ENCODE measurements around the gene CISD3. TPM values are rescaled to one million over a fixed set of nuclear protein-coding genes. Genes with fewer than 3 reads are reported as not detected.

The CISD3 gene
- total and polyA plus RNA-seq, 4 donors = 18.3 to 59.0 (median 30.6) TPM

GRCh38 chr17:38742411-38743308, 12.5 kb downstream of the CISD3 start:
- peaks cover 0 to 6% of the 10 kb centered on the region in 2 donors for H3K36me3 ChIP-seq (ENCODE audit: control insufficient read depth in 1 of 2, insufficient read depth in 2 of 2, low read length in 1 of 2)
- H3K4me1 ChIP-seq (ENCODE audit: control insufficient read depth in 1 of 2, insufficient read depth in 2 of 2, low read length in 2 of 2) = peaks cover 0 to 2% of the 10 kb centered on the region in 2 donors
- H3K9me3 ChIP-seq (ENCODE audit: control insufficient read depth, low read length) = no peaks in the 10 kb centered on the region
- ATAC-seq (ENCODE audit: low FRiP score) = peak; percentile 67
- peak in 1 of 2 donors; percentile 46 for DNase-seq
- intact Hi-C loops (cut with DNase I) = no loop called here
- H3K4me3 ChIP-seq (ENCODE audit: low read length in 2 of 2) = no peak overlapping the region
- H3K27me3 ChIP-seq (ENCODE audit: control insufficient read depth in 1 of 2, insufficient read depth in 2 of 2, low read length in 1 of 2) = no peaks in the 10 kb centered on the region
- H3K27ac ChIP-seq (ENCODE audit: low read depth in 1 of 2, low read length in 2 of 2) = peak overlapping the region in 1 of 2 donors; percentile 75
- WGBS, 2 donors = 34 to 35% methylated on average over 22 of the region's 22 CpGs

GRCh38 chr17:38743556-38744171, 13.5 kb downstream of the CISD3 start:
- Histone ChIP-seq H3K27me3 (ENCODE audit: control insufficient read depth in 1 of 2, insufficient read depth in 2 of 2, low read length in 1 of 2) (no peaks in the 10 kb centered on the region), H3K36me3 (ENCODE audit: control insufficient read depth in 1 of 2, insufficient read depth in 2 of 2, low read length in 1 of 2) (peaks cover 0 to 2% of the 10 kb centered on the region in 2 donors), H3K9me3 (ENCODE audit: control insufficient read depth, low read length) (no peaks in the 10 kb centered on the region), H3K27ac (ENCODE audit: low read depth in 1 of 2, low read length in 2 of 2) (no peak overlapping the region), H3K4me1 (ENCODE audit: control insufficient read depth in 1 of 2, insufficient read depth in 2 of 2, low read length in 2 of 2) (peaks cover 0 to 2% of the 10 kb centered on the region in 2 donors), H3K4me3 (ENCODE audit: low read length in 2 of 2) (no peak overlapping the region)
- 71 to 73% methylated on average over 4 of the region's 4 CpGs for WGBS, 2 donors
- DNase-seq (no peak), ATAC-seq (ENCODE audit: low FRiP score) (no peak)
- intact Hi-C loops (cut with DNase I) = no loop called here

- no peak for ATAC-seq (ENCODE audit: low FRiP score)
- WGBS, 2 donors = 16 to 36% methylated on average over 4 of the region's 4 CpGs
- Histone ChIP-seq H3K27me3 (ENCODE audit: control insufficient read depth in 1 of 2, insufficient read depth in 2 of 2, low read length in 1 of 2) (no peaks in the 10 kb centered on the region), H3K36me3 (ENCODE audit: control insufficient read depth in 1 of 2, insufficient read depth in 2 of 2, low read length in 1 of 2) (no peaks in the 10 kb centered on the region), H3K4me1 (ENCODE audit: control insufficient read depth in 1 of 2, insufficient read depth in 2 of 2, low read length in 2 of 2) (peaks cover 0 to 2% of the 10 kb centered on the region in 2 donors), H3K27ac (ENCODE audit: low read depth in 1 of 2, low read length in 2 of 2) (no peak overlapping the region), H3K4me3 (ENCODE audit: low read length in 2 of 2) (no peak overlapping the region), H3K9me3 (ENCODE audit: control insufficient read depth, low read length) (no peaks in the 10 kb centered on the region)
- DNase-seq = peak; percentile 52 to 83
- intact Hi-C loops (cut with DNase I) = no loop called here
Measured at GRCh38 chr17:38745545-38745944, 15.4 kb downstream of the CISD3 start.

GRCh38 chr17:38746004-38746848, 16.1 kb downstream of the CISD3 start:
- Histone ChIP-seq H3K9me3 (ENCODE audit: control insufficient read depth, low read length) (no peaks in the 10 kb centered on the region), H3K36me3 (ENCODE audit: control insufficient read depth in 1 of 2, insufficient read depth in 2 of 2, low read length in 1 of 2) (no peaks in the 10 kb centered on the region), H3K4me1 (ENCODE audit: control insufficient read depth in 1 of 2, insufficient read depth in 2 of 2, low read length in 2 of 2) (peaks cover 0 to 2% of the 10 kb centered on the region in 2 donors), H3K4me3 (ENCODE audit: low read length in 2 of 2) (no peak overlapping the region), H3K27me3 (ENCODE audit: control insufficient read depth in 1 of 2, insufficient read depth in 2 of 2, low read length in 1 of 2) (no peaks in the 10 kb centered on the region), H3K27ac (ENCODE audit: low read depth in 1 of 2, low read length in 2 of 2) (no peak overlapping the region)
- DNase-seq (no peak), ATAC-seq (ENCODE audit: low FRiP score) (no peak)
- intact Hi-C loops (cut with DNase I) = no loop called here
- 24 to 37% methylated on average over 8 of the region's 8 CpGs for WGBS, 2 donors

- ATAC-seq (ENCODE audit: low FRiP score) = no peak
- intact Hi-C loops (cut with DNase I) = no loop called here
- WGBS, 2 donors = 0 to 1% methylated on average over 14 to 21 of the region's 21 CpGs
- no peak overlapping the region for H3K27ac ChIP-seq (ENCODE audit: low read depth in 1 of 2, low read length in 2 of 2)
- H3K36me3 ChIP-seq (ENCODE audit: control insufficient read depth in 1 of 2, insufficient read depth in 2 of 2, low read length in 1 of 2) = no peaks in the 10 kb centered on the region
- no peaks in the 10 kb centered on the region for H3K9me3 ChIP-seq (ENCODE audit: control insufficient read depth, low read length)
- H3K27me3 ChIP-seq (ENCODE audit: control insufficient read depth in 1 of 2, insufficient read depth in 2 of 2, low read length in 1 of 2) = no peaks in the 10 kb centered on the region
- H3K4me1 ChIP-seq (ENCODE audit: control insufficient read depth in 1 of 2, insufficient read depth in 2 of 2, low read length in 2 of 2) = peaks cover 0 to 2% of the 10 kb centered on the region in 2 donors
- peak in 1 of 2 donors; percentile 55 for DNase-seq
- H3K4me3 ChIP-seq (ENCODE audit: low read length in 2 of 2) = peak overlapping the region; percentile 73 to 74
Measured at GRCh38 chr17:38746849-38747462, 16.8 kb downstream of the CISD3 start.

- Histone ChIP-seq H3K36me3 (ENCODE audit: control insufficient read depth in 1 of 2, insufficient read depth in 2 of 2, low read length in 1 of 2) (no peaks in the 10 kb centered on the region), H3K4me3 (ENCODE audit: low read length in 2 of 2) (peak overlapping the region; percentile 73 to 74), H3K9me3 (ENCODE audit: control insufficient read depth, low read length) (no peaks in the 10 kb centered on the region), H3K27me3 (ENCODE audit: control insufficient read depth in 1 of 2, insufficient read depth in 2 of 2, low read length in 1 of 2) (no peaks in the 10 kb centered on the region), H3K27ac (ENCODE audit: low read depth in 1 of 2, low read length in 2 of 2) (peak overlapping the region in 1 of 2 donors; percentile 35), H3K4me1 (ENCODE audit: control insufficient read depth in 1 of 2, insufficient read depth in 2 of 2, low read length in 2 of 2) (peaks cover 0 to 2% of the 10 kb centered on the region in 2 donors)
- peak; percentile 60 to 91 for DNase-seq
- 1% methylated on average over 51 to 64 of the region's 64 CpGs for WGBS, 2 donors
- intact Hi-C loops (cut with DNase I) = no loop called here
- ATAC-seq (ENCODE audit: low FRiP score) = no peak
Measured at GRCh38 chr17:38747463-38748148, 17.5 kb downstream of the CISD3 start.

- Histone ChIP-seq H3K27ac (ENCODE audit: low read depth in 1 of 2, low read length in 2 of 2) (peak within 1 kb of the TSS; percentile 17 to 69), H3K9me3 (ENCODE audit: control insufficient read depth, low read length) (no peaks in the 10 kb centered on the region), H3K4me1 (ENCODE audit: control insufficient read depth in 1 of 2, insufficient read depth in 2 of 2, low read length in 2 of 2) (no peaks in the 10 kb centered on the region), H3K27me3 (ENCODE audit: control insufficient read depth in 1 of 2, insufficient read depth in 2 of 2, low read length in 1 of 2) (no peaks in the 10 kb centered on the region), H3K36me3 (ENCODE audit: control insufficient read depth in 1 of 2, insufficient read depth in 2 of 2, low read length in 1 of 2) (no peaks in the 10 kb centered on the region), H3K4me3 (ENCODE audit: low read length in 2 of 2) (peak within 1 kb of the TSS; percentile 73 to 74)
- DNase-seq = peak; percentile 94 to 98
- ATAC-seq (ENCODE audit: low FRiP score) = peak; percentile 45
- intact Hi-C loops (cut with DNase I) = no loop called here
- WGBS, 2 donors = 0 to 1% methylated on average over 34 to 47 of the region's 47 CpGs
Measured at GRCh38 chr17:38748149-38748891, 18.2 kb downstream of the CISD3 start, which contains the start of gene PCGF2. Gene PCGF2, minus strand, starts transcription at chr17:38748336. Its CDS starts 7,934 bp downstream, at chr17:38740402.
